Neural cell (in vitro differentiated cells): ENCODE data around the gene YWHAE.

Experiments used
- CTCF ChIP-seq: fragments of 450-650 bp; IDR thresholded peaks from 2 replicates; pipeline ENCODE4 v1.5.1; 2014; ENCODE audit warnings: antibody characterized with exemption, mild to moderate bottlenecking, moderate library complexity; ENCODE audit not compliant: poor library complexity, severe bottlenecking
- EZH2 ChIP-seq: fragments of 200-600, 300-800 bp; shearing (Covaris generic), sonication (generic); IDR thresholded peaks from 2 replicates; pipeline ENCODE4 v1.6.1; 2014; ENCODE audit warnings: antibody characterized with exemption, low read length, borderline replicate concordance, mild to moderate bottlenecking; ENCODE audit not compliant: insufficient read depth, poor library complexity, severe bottlenecking
- POLR2AphosphoS5 ChIP-seq: IDR thresholded peaks from 2 replicates; pipeline ENCODE4 v1.6.1; 2012
- RAD21 ChIP-seq: fragments of 450-650 bp; conservative IDR thresholded peaks from 2 replicates; pipeline ENCODE4 v1.6.1; 2014; ENCODE audit warnings: antibody characterized with exemption, mild to moderate bottlenecking, moderate library complexity
- TAF1 ChIP-seq: IDR thresholded peaks from 2 replicates; pipeline ENCODE4 v1.6.1; 2012; ENCODE audit warnings: low read depth

- TF ChIP-seq CTCF (no peak), EZH2 (no peak), POLR2AphosphoS5 (no peak), RAD21 (no peak), TAF1 (no peak)
Observed at GRCh38 chr17:1431631-1432104, 31.6 kb upstream of the YWHAE start.
